ENCODE data around the gene CYBA.
"Not testable (repeated sequence)": the region's sequence is repeated elsewhere in the genome, so short reads cannot be mapped to it uniquely, and the experiment has no call there.

CYBA gene

DNA sequence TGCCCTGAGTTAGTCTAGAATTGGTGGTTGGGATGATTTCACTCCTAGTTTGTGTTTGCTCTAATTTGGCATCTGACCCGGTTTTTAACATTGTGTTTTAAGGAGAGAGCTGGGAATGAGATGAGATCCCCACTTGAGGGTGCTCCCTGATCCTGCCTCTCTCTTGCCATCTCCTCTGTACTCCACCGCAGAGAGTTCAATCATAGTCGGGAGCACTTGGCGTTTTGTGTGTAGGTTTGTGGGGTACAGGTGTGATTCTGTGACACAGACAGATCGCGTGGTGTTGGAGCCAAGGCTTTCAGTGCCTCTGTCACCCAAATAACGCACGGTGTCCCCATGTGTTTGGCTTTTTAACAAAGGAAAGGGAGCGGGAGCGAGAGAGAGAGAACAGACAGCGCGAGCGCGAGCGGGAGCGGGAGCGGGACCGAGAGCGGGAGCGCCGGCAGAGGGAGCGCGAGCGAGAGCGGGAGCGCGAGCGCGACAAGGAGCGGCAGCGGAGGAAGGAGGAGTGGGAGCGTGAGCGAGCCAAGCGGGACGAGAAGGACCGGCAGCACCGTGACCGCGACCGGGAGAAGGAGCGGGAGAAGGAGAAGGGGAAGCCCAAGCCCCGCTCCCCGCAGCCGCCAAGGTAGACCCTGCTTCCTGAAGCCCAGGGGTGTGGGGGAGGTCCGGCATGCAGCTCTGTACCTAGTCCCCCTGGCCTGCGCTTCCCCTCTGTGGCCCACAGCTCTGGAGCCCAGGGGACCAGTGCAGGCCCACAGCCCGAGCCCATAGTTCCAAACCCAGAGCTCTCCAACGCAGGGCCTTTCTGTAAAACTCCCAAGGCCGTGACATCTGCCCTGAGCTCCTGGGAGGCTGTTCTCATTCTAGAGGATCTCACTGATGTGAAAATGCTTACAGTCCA lies 39.7 kb downstream of the CYBA start:
- no peaks in the 10 kb centered on the region for H3K27me3 ChIP-seq (replicated peaks; ENCODE audit: insufficient read depth, low read length)

GRCh38 chr16:88610080-88610479 lies 40.8 kb downstream of the CYBA start:
- no peak for TF ChIP-seq EZH2 (optimal IDR thresholded peaks at IDR 0.05; ENCODE audit: low read depth, low read length)
- no peak for TF ChIP-seq EZH2phosphoT487 (IDR thresholded peaks at IDR 0.05; ENCODE audit: low read length)
- Histone ChIP-seq H3K36me3 (replicated peaks; ENCODE audit: insufficient read depth, low read length) (no peaks in the 10 kb centered on the region), H3K9ac (ENCODE audit: low read length) (no peak overlapping the region), H3F3A (ENCODE audit: insufficient read depth, low read length) (no peaks in the 10 kb centered on the region), H3K27ac (ENCODE audit: low read length) (no peak overlapping the region), H3K27me3 (replicated peaks; ENCODE audit: insufficient read depth, low read length) (no peaks in the 10 kb centered on the region), H2AFZ (ENCODE audit: low read length) (no peak overlapping the region), H3K79me2 (ENCODE audit: low read length) (no peaks in the 10 kb centered on the region; the same call in 1 of the 2 replicates), H3K9me2 (replicated peaks; ENCODE audit: insufficient read depth, low read length) (no peaks in the 10 kb centered on the region), H4K20me1 (ENCODE audit: insufficient read depth, low read length) (no peaks in the 10 kb centered on the region), H3K9me3 (replicated peaks; ENCODE audit: insufficient read depth, low read length) (no peaks in the 10 kb centered on the region), H3K4me2 (ENCODE audit: low read depth, low read length) (no peak overlapping the region), H3K4me3 (ENCODE audit: low read length) (no peak overlapping the region), H3K4me1 (ENCODE audit: low read length) (no peaks in the 10 kb centered on the region)
- no peak for DNase-seq

More for the DNA sequence above, 39.7 kb downstream of the CYBA start:
- H3K79me2 ChIP-seq (ENCODE audit: low read length): peaks cover 5% of the 10 kb centered on the region; the same call in 1 of the 2 replicates
- H3F3A ChIP-seq (ENCODE audit: insufficient read depth, low read length): no peaks in the 10 kb centered on the region
- H3K4me2 ChIP-seq (ENCODE audit: low read depth, low read length): no peak overlapping the region
- no peaks in the 10 kb centered on the region for H3K4me1 ChIP-seq (ENCODE audit: low read length)
- H3K9me2 ChIP-seq (replicated peaks; ENCODE audit: insufficient read depth, low read length): no peaks in the 10 kb centered on the region
- no peaks in the 10 kb centered on the region for H3K36me3 ChIP-seq (replicated peaks; ENCODE audit: insufficient read depth, low read length)
- no peak overlapping the region for H3K4me3 ChIP-seq (ENCODE audit: low read length)
- no peak overlapping the region for H2AFZ ChIP-seq (ENCODE audit: low read length)
- H3K27ac ChIP-seq (ENCODE audit: low read length): no peak overlapping the region
- H4K20me1 ChIP-seq (ENCODE audit: insufficient read depth, low read length): no peaks in the 10 kb centered on the region
- TF ChIP-seq, protein P1, sequence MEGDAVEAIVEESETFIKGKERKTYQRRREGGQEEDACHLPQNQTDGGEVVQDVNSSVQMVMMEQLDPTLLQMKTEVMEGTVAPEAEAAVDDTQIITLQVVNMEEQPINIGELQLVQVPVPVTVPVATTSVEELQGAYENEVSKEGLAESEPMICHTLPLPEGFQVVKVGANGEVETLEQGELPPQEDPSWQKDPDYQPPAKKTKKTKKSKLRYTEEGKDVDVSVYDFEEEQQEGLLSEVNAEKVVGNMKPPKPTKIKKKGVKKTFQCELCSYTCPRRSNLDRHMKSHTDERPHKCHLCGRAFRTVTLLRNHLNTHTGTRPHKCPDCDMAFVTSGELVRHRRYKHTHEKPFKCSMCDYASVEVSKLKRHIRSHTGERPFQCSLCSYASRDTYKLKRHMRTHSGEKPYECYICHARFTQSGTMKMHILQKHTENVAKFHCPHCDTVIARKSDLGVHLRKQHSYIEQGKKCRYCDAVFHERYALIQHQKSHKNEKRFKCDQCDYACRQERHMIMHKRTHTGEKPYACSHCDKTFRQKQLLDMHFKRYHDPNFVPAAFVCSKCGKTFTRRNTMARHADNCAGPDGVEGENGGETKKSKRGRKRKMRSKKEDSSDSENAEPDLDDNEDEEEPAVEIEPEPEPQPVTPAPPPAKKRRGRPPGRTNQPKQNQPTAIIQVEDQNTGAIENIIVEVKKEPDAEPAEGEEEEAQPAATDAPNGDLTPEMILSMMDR (IDR thresholded peaks at IDR 0.05; ENCODE audit: low read length): no peak
- no peak for TF ChIP-seq EZH2 (optimal IDR thresholded peaks at IDR 0.05; ENCODE audit: low read depth, low read length)
- no peak for TF ChIP-seq EZH2phosphoT487 (IDR thresholded peaks at IDR 0.05; ENCODE audit: low read length)
- no peak for DNase-seq
- H3K9me3 ChIP-seq (replicated peaks; ENCODE audit: insufficient read depth, low read length): no peaks in the 10 kb centered on the region
- H3K9ac ChIP-seq (ENCODE audit: low read length): no peak overlapping the region

- H3K9ac ChIP-seq (ENCODE audit: low read length); H3K79me2 ChIP-seq (ENCODE audit: low read length); H3K4me2 ChIP-seq (ENCODE audit: low read depth, low read length); H3K9me2 ChIP-seq (replicated peaks; ENCODE audit: insufficient read depth, low read length); H3F3A ChIP-seq (ENCODE audit: insufficient read depth, low read length); H4K20me1 ChIP-seq (ENCODE audit: insufficient read depth, low read length); H2AFZ ChIP-seq (ENCODE audit: low read length); H3K27ac ChIP-seq (ENCODE audit: low read length); H3K9me3 ChIP-seq (replicated peaks; ENCODE audit: insufficient read depth, low read length); H3K27me3 ChIP-seq (replicated peaks; ENCODE audit: insufficient read depth, low read length); H3K36me3 ChIP-seq (replicated peaks; ENCODE audit: insufficient read depth, low read length); DNase-seq; H3K4me1 ChIP-seq (ENCODE audit: low read length); H3K4me3 ChIP-seq (ENCODE audit: low read length): not testable (repeated sequence)
Measured at GRCh38 chr16:88609426-88609825, 41.4 kb downstream of the CYBA start.

DNA sequence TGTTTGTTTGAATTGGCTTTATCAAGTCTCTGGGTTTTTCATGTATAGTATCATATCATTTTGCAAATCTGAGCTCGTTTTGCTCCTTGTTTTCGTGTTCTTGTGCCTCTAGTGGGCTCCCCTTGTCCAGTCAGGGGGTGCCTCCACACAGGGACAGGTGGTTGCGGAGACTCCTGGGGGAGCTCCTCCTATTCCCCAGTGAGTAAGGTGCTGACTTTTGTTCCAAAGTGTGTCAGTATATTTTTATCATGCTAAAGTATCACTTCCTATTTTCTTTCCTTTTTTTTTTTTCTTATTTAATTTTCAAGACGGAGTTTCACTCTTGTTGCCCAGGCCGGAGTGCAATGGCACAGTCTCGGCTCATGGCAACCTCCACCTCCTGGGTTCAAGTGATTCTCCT lies 42.8 kb downstream of the CYBA start:
- no peak overlapping the region for H2AFZ ChIP-seq (ENCODE audit: low read length)
- no peak for DNase-seq
- H3K27ac ChIP-seq (ENCODE audit: low read length): no peak overlapping the region
- H3K4me3 ChIP-seq (ENCODE audit: low read length): no peak overlapping the region
- H3K9ac ChIP-seq (ENCODE audit: low read length): no peak overlapping the region
- H3K4me1 ChIP-seq (ENCODE audit: low read length): no peaks in the 10 kb centered on the region
- no peaks in the 10 kb centered on the region for H3K9me2 ChIP-seq (replicated peaks; ENCODE audit: insufficient read depth, low read length)
- TF ChIP-seq EZH2 (optimal IDR thresholded peaks at IDR 0.05; ENCODE audit: low read depth, low read length) (no peak), EZH2phosphoT487 (IDR thresholded peaks at IDR 0.05; ENCODE audit: low read length) (no peak)
- TF ChIP-seq, protein P1 (IDR thresholded peaks at IDR 0.05; ENCODE audit: low read length): no peak
- no peaks in the 10 kb centered on the region for H3K36me3 ChIP-seq (replicated peaks; ENCODE audit: insufficient read depth, low read length)
- H3K79me2 ChIP-seq (ENCODE audit: low read length): no peaks in the 10 kb centered on the region
- H3K27me3 ChIP-seq (replicated peaks; ENCODE audit: insufficient read depth, low read length): no peaks in the 10 kb centered on the region
- H3F3A ChIP-seq (ENCODE audit: insufficient read depth, low read length): no peaks in the 10 kb centered on the region
- no peaks in the 10 kb centered on the region for H4K20me1 ChIP-seq (ENCODE audit: insufficient read depth, low read length)
- no peaks in the 10 kb centered on the region for H3K9me3 ChIP-seq (replicated peaks; ENCODE audit: insufficient read depth, low read length)
- H3K4me2 ChIP-seq (ENCODE audit: low read depth, low read length): no peak overlapping the region

Measured in MM.1S (cell line).